GM18867 (cell line): Measurements from ENCODE around the gene UBE2F.
A peak's percentile ranks its signal among the peaks of the same experiment; 100 is the strongest.

Experiments
- ATAC-seq: cut with Tn5 transposase; IDR thresholded peaks from one replicate; pipeline ENCODE4 v1.9.1; 2021; ENCODE audit warnings: mild to moderate bottlenecking, moderate library complexity; ENCODE audit not compliant: unreplicated experiment

UBE2F gene, protein sequence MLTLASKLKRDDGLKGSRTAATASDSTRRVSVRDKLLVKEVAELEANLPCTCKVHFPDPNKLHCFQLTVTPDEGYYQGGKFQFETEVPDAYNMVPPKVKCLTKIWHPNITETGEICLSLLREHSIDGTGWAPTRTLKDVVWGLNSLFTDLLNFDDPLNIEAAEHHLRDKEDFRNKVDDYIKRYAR

GRCh38 chr2:237966565-237967462 is at the start of gene UBE2F:
TSS of gene UBE2F (plus strand) at chr2:237967014. CDS start at chr2:237973108, 6,094 bp downstream.
- ATAC-seq = peak; percentile 93

DNA sequence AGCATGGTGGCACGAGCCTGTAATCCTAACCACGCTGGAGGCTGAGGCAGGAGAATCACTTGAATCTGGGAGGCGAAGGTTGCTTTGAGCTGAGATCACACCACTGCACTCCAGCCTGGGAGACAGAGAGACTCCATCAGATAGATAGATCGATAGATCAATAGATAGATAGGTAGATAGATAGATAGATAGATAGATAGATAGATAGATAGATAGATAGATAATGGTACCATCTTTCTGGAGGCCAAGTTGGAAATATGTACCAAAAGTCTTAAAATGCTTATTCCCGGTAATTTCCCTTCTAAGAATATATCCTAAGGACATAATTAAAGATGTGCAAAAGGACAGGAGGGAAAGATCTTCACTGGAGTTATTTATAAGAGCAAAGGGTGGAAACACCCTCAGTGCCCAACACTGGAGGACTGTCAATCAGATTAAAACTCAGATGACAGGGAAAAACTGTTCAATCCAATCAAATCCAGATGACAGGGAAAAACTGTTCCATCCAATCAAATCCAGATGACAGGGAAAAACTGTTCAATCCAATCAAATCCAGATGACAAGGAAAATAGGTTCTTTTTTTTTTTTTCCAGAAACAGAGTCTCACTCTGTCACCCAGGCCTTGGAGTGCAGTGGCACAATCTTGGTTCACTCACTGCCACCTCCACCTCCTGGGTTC is 49.0 kb upstream of the UBE2F start:
- no peak for ATAC-seq

GRCh38 chr2:237919593-237919992 is 47.2 kb upstream of the UBE2F start:
- ATAC-seq = no peak

DNA sequence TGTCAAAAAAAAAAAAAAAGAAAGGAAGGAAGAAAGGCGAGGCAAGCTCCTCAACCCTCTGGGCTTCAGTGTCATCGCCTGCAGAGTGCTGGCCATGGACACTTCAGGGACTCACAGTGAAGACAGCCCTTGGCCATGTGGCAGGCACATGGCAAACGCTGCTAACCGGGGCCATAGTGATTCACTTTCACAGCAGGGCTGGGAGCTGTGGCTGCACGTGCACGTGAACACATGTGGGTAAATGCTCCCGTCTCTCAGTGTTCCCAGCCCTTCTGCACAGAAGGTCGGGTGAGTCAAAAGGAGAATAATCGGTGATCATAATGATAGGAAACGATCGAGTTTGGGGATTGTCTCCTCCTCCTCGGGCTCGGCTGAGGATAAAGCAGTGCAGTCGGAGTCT is 46.1 kb upstream of the UBE2F start:
- no peak for ATAC-seq

- ATAC-seq = no peak
Measured at GRCh38 chr2:237921967-237922492, 44.8 kb upstream of the UBE2F start.

DNA sequence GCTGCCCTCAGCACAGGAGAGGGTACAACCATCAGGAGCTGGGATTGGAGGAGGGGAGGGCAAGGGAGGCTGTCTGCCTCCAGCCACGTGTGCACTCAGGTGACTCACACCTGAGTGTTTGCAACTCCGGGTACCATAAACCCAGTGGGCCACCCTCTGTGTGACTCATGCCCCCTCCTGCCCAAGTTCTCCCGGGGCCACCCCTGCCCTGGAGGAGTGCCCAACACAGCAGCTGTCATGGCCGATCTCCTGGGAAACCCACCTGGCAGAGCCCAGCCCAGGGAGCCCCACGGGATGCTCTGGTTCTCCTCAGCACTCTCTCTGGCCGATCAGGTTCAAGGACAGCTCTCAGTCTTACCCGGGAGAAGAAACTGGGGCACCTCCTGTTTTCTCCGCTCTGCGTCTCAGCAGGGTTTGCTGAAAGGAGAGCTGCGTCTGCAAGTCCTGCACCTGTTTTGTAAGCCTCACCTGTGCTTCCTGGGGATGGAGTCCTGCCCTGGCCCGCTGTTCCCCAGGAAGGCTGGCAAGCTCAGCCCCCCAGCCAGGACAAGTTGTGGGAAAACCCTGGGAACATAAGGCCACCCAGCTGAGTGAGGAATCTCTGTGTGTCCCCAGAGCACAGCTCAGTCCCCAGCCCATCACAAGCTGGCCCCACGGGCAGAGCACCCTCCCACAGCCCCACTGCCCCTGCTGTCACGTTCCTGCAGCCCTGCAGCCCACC is 44.0 kb upstream of the UBE2F start:
- ATAC-seq = no peak

- ATAC-seq = no peak
Measured at GRCh38 chr2:237923481-237924163, 43.2 kb upstream of the UBE2F start.

DNA sequence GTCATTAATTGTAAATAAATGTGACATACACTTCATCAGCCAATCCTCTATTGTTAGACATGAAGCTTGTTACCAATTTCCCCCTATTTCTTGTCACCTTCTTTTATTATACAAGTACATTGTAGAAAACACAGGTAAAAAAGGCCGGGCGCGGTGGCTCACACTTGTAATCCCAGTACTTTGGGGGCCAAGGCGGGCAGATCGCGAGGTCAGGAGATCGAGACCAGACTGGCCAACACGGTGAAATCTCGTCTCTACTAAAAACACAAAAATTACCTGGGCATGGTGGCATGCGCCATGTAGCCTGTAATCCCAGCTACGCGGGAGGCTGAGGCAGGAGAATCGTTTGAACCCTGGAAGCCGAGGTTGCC is 42.7 kb upstream of the UBE2F start:
- no peak for ATAC-seq

GRCh38 chr2:237927135-237927534 is 39.7 kb upstream of the UBE2F start:
- no peak for ATAC-seq

DNA sequence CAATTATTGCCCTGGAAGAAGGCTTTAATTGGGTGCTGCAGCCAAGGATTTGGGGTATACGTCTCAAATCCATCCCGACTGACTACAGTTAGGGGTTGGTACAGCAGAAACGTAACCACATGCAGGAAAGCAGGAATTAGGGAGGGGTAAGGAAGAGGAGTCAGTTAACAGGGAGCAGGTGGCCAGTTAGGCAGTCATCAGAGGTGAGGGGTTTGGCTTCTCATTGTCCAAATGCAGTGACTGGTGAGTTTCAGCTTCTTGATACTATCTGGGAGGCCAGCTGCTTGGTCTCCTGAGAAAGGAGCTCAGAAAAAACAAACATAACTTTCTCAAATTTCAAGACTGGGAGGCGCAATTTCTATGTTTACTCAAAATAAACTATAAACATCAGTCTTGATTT is 38.8 kb upstream of the UBE2F start:
- ATAC-seq = no peak

DNA sequence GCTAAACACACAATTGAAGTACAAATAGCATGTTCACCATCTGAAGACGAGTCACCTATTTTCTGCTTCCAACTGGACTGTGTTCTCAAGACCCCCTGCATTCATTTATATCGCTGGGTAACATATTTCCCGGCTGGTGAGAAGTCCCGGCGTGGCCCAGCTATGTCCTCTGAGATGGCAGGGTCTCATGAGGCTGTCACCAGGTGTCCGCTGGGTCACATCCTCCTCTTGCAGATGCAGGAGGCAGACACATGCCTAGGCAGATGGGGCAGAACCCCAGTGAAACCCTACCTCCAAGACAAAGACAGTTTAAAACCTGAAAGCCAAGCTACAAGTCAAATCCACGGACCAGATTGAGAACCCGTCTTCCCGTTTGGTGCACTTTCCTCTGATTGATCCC is 36.8 kb upstream of the UBE2F start:
- ATAC-seq = no peak

DNA sequence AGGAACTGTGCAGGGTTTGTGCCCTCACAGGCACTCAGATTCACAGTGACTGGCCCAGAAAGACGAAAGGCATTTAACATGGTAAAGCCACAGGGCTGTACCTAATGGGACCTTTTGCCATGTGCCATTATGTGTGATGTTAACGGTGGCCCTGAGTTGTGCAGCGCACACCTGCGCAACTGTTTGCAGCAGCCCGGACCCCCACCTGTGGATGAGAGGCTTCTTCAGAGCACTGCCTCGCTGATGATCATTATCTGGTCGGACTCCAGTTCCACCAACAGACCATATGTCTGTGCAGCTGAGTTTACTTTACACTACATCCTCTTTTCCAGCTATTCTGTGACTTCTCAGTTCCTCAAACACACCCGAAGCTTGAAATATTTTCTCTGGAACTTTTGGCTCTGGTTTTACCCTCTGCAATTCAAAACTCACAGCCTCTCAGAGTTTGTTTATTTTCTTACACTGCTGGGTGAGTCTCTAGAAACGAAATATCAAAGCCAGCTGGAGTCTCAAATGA is 35.6 kb upstream of the UBE2F start:
- no peak for ATAC-seq

DNA sequence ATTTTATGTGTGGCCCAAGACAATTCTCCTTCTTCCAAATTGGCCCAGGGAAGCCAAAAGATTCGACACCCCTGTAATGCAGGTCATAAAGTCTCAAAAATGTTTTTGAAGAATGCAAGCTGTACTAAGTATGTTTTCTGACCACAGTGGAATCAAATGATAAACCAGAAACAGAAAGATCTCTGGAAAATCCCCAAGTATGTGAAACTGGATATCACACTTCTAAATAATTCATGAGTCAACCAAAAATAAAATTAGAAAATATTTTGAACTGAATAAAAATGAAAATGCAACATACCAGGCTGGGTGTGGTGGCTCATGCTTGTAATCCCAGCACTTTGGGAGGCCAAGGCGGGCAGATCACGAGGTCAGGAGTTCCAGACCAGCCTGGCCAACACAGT is 34.1 kb upstream of the UBE2F start:
- no peak for ATAC-seq

DNA sequence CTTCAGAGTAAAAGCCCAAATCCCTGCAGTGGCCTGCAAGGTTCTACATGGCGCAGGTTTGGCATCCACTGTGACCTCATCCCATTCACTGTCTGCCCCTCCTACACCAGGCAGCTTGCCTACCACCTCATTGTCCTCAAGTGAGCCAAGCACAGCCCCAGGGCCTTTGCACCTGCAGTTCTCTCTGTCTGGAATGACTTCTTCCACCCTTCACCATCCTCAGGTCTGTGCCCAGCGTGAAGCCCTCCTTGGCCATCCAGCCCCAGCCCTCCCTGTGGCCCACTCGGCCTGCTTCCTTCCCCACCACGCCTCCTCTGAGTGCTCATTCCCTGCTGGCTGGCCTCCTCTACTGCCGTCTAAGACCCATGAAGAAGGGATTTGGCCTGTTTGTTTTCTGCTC is 32.6 kb upstream of the UBE2F start:
- ATAC-seq = no peak

DNA sequence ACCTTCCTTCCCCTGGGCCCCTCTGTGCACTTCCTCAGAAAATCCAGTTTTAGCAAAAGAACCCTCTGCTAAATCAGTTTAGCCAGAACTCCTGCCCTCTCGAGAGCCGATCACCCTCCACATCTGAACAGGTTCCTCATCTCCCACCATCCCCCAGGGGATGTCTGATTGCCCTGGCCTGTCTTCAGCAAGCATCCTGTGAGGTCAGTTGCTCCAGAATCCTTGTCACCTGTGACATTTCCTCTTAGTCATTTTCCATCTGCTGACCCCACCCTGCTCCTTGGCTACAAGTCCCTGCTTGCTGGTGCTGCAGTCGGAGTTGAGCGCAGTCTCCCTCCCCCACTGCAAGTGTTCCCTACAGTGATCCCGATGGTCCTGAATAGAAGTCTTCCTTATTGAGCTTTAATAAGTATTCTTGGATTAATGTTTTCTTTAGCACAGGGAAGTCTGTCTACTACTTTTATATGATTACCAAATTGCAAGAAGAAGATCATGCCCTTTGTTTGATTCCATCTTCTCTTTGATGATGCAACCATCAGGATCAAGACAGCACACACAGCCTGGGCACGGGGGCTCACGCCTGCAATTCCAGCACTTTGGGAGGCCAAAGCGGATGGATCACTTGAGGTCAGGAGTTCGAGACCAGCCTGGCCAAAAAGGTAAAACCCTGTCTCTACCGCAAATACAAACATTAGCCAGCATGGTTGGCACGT is 30.9 kb upstream of the UBE2F start:
- no peak for ATAC-seq

GRCh38 chr2:237939251-237939650 is 27.6 kb upstream of the UBE2F start:
- ATAC-seq = no peak

DNA sequence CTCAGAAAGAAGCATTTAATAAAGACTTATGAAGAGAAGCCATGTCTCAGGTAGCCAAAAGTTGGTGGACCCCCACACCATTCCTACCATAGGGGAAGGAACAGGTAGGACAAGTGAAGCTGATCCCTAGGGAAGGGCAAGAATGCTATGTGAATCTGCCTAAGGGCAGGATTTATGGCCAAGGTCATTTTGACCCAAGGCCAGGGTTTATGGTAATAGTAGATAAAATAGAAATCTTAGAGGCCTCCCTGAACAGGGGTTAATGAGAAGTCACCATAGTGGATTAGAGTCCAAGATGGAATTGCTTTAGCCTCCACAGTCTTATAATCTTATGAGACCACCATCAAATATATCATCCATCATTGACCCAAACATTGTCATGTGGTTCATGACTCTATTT is 26.0 kb upstream of the UBE2F start:
- no peak for ATAC-seq

- ATAC-seq = no peak
Measured at GRCh38 chr2:237941239-237941638, 25.6 kb upstream of the UBE2F start.

DNA sequence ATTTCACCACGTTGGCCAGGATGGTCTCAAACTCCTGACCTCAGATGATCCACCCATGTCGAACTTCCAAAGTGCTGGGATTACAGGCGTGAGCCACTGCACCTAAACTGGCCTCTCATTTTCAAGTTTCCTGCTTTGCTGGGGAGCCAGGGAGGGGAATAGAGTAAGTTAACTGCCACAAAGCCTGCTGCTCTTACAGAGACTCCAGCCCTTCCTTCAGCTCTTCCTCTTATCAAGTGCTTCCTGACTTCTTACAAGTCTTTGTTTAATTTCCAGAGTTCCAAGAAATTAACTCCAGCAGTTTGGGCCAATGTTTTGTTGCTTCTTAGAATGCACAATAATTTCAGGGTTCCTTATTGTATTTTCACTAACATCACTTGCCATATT is 24.3 kb upstream of the UBE2F start:
- no peak for ATAC-seq
